GM23248 (cell line): ENCODE data around the gene ALPK3. TPM values are rescaled to one million over a fixed set of nuclear protein-coding genes. Genes with fewer than 3 reads are reported as not detected.

ENCODE experiments used
- DNase-seq: peaks from one replicate; pipeline ENCODE4 v3.0.0-alpha.2; 2015
- H2AFZ ChIP-seq: fragments of 200-600 bp; sonication (generic); 2 replicates; pipeline ENCODE4 v1.6.1; 2016; ENCODE audit warnings: antibody characterized with exemption
- H3F3A ChIP-seq: fragments of 200-600 bp; sonication (generic); 2 replicates; pipeline ENCODE4 v1.6.1; 2016; ENCODE audit warnings: mild to moderate bottlenecking, antibody characterized with exemption, mixed run types; ENCODE audit not compliant: insufficient read depth
- H3K27ac ChIP-seq: fragments of 200-600 bp; sonication (generic); 2 replicates; pipeline ENCODE4 v1.5.1; 2016; ENCODE audit warnings: mild to moderate bottlenecking
- H3K27me3 ChIP-seq: fragments of 200-600 bp; sonication (generic); replicated peaks from 2 replicates; pipeline ENCODE4 v1.6.1; 2016; ENCODE audit warnings: mild to moderate bottlenecking; ENCODE audit not compliant: insufficient read depth
- H3K36me3 ChIP-seq: fragments of 200-600 bp; sonication (generic); 2 replicates; pipeline ENCODE4 v1.6.1; 2016; ENCODE audit warnings: low read depth, mild to moderate bottlenecking
- H3K4me1 ChIP-seq: fragments of 200-600 bp; sonication (generic); 2 replicates; pipeline ENCODE4 v1.6.1; 2016; ENCODE audit warnings: mild to moderate bottlenecking; ENCODE audit not compliant: insufficient read depth
- H3K4me2 ChIP-seq: fragments of 200-600 bp; sonication (generic); one replicate; pipeline ENCODE4 v1.6.1; 2016; ENCODE audit warnings: mild to moderate bottlenecking; ENCODE audit not compliant: unreplicated experiment
- H3K4me3 ChIP-seq: fragments of 200-600 bp; sonication (generic); 2 replicates; pipeline ENCODE4 v1.5.1; 2016; ENCODE audit warnings: mild to moderate bottlenecking
- H3K79me2 ChIP-seq: fragments of 200-600 bp; sonication (generic); 2 replicates; pipeline ENCODE4 v1.6.1; 2016; ENCODE audit warnings: mild to moderate bottlenecking; ENCODE audit not compliant: insufficient read depth
- H3K9ac ChIP-seq: fragments of 200-600 bp; sonication (generic); 2 replicates; pipeline ENCODE4 v1.6.1; 2016; ENCODE audit warnings: mild to moderate bottlenecking
- H3K9me2 ChIP-seq: fragments of 200-600 bp; sonication (generic); 2 replicates; pipeline ENCODE4 v1.6.1; 2016; ENCODE audit warnings: mixed run types, mild to moderate bottlenecking, moderate library complexity; ENCODE audit not compliant: insufficient read depth
- H3K9me3 ChIP-seq: fragments of 200-600 bp; sonication (generic); one replicate; pipeline ENCODE4 v1.6.1; 2017; ENCODE audit warnings: low read depth
- H4K20me1 ChIP-seq: fragments of 200-600 bp; sonication (generic); 2 replicates; pipeline ENCODE4 v1.6.0; 2016; ENCODE audit not compliant: insufficient read depth
- EZH2 ChIP-seq: fragments of 200-600 bp; sonication (generic); IDR thresholded peaks from 2 replicates; pipeline ENCODE4 v1.6.1; 2018; ENCODE audit warnings: antibody characterized with exemption, mild to moderate bottlenecking; ENCODE audit not compliant: insufficient read depth, poor library complexity, severe bottlenecking
- EZH2phosphoT487 ChIP-seq: fragments of 200-600 bp; sonication (generic); IDR thresholded peaks from 2 replicates; pipeline ENCODE4 v1.6.1; 2018; ENCODE audit warnings: antibody characterized with exemption, moderate library complexity, mild to moderate bottlenecking, low read depth; ENCODE audit not compliant: insufficient read depth
- WGBS, 2 experiments: methylation state at CpG; one replicate each; pipeline ENCODE4 v1.1.6; 2015 to 2017; ENCODE audit warnings: low lambda C conversion rate in 2 of 2, low coverage in 1 of 2; ENCODE audit errors: missing lambda C conversion rate in 2 of 2; 5-methylcytosine and 5-hydroxymethylcytosine counted together
- in situ Hi-C: fragments of 300-500 bp; cut with MboI; formaldehyde crosslinking; loops from 2 replicates; pipeline ENCODE4 v1.15.0; 2020
- polyA plus RNA-seq: library from polyadenylated mRNA; unstranded; fragments of >200 nt; fragmentation: Nextera tagmentation; extraction: Ambion mirVana; gene quantifications from 2 replicates; pipeline ENCODE4 v1.2.1, GENCODE V29; 2016
- total RNA-seq: library from RNA; depleted of rRNA; stranded (reverse); fragments of >200 nt; shearing (Covaris generic); gene quantifications from 2 replicates; pipeline ENCODE4 v1.2.3, GENCODE V29; 2014

The ALPK3 gene
- total and polyA plus RNA-seq, 2 experiments from 2014 or later = 5.0 TPM; not detected in 1

GRCh38 chr15:84893607-84894006 lies 76.5 kb downstream of the ALPK3 start:
- no peaks in the 10 kb centered on the region for H3K4me1 ChIP-seq
- no peak overlapping the region for H3K27ac ChIP-seq
- no peaks in the 10 kb centered on the region for H3K9me2 ChIP-seq
- H3K9ac ChIP-seq = no peak overlapping the region
- no peak overlapping the region for H3K4me3 ChIP-seq
- TF ChIP-seq EZH2phosphoT487 = no peak
- H2AFZ ChIP-seq = no peak overlapping the region
- no peak overlapping the region for H3K4me2 ChIP-seq
- H3K79me2 ChIP-seq = no peaks in the 10 kb centered on the region
- in situ Hi-C loops = no loop called here
- 73 to 84% methylated on average over 9 to 10 of the region's 10 CpGs for WGBS, 2 experiments
- H3K36me3 ChIP-seq = no peaks in the 10 kb centered on the region
- no peaks in the 10 kb centered on the region for H3K9me3 ChIP-seq
- DNase-seq = no peak
- no peaks in the 10 kb centered on the region for H4K20me1 ChIP-seq
- H3K27me3 ChIP-seq = no peaks in the 10 kb centered on the region
- no peaks in the 10 kb centered on the region for H3F3A ChIP-seq

DNA sequence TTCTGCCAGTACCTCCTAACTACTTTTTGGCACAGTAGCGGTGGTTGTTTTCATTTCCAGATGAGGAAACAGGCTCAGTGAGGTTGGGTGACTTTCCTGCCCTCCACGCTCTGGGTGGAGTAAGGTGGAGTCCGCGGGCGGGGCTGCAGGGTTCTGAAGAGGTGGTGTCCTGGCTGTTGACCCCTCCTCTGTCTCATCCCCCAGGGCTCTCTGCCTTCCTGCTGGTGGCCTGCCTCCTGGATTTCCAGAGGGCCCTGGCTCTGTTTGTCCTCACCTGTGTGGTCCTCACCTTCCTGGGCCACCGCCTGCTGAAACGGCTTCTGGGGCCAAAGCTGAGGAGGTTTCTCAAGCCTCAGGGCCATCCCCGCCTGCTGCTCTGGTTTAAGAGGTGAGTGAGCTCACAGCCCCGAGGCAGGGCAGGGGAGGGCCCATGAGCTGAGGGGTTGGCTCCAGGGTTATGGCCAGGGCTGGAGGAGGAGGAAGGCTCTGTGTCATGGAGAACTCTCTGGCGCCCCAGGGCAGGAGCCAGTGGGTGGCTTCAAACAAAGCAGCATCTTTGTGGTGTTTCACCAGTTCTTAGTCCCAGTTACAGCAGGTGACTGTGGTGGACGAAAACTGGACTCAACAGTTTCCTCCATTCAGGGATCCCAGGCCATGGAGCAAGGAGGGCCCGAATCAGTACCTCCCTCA lies 77.7 kb downstream of the ALPK3 start:
- Histone ChIP-seq H3K79me2 (no peaks in the 10 kb centered on the region), H4K20me1 (no peaks in the 10 kb centered on the region), H3K4me2 (no peak overlapping the region), H3K27ac (no peak overlapping the region), H3K4me3 (no peak overlapping the region), H3K9me3 (no peaks in the 10 kb centered on the region), H3F3A (no peaks in the 10 kb centered on the region), H3K9ac (no peak overlapping the region), H3K9me2 (no peaks in the 10 kb centered on the region), H2AFZ (no peak overlapping the region), H3K36me3 (no peaks in the 10 kb centered on the region), H3K4me1 (no peaks in the 10 kb centered on the region), H3K27me3 (no peaks in the 10 kb centered on the region)
- DNase-seq = peak; percentile 13
- no peak for TF ChIP-seq EZH2phosphoT487
- no peak for TF ChIP-seq EZH2
- in situ Hi-C loops = no loop called here
- 71% methylated on average over 11 to 12 of the region's 12 CpGs for WGBS, 2 experiments

GRCh38 chr15:84898761-84899160 lies 81.6 kb downstream of the ALPK3 start:
- H3K4me3 ChIP-seq = no peak overlapping the region
- H3K9ac ChIP-seq = no peak overlapping the region
- DNase-seq = no peak
- H2AFZ ChIP-seq = no peak overlapping the region
- TF ChIP-seq EZH2phosphoT487 (no peak), EZH2 (no peak)
- no peaks in the 10 kb centered on the region for H3K9me3 ChIP-seq
- H3K36me3 ChIP-seq = no peaks in the 10 kb centered on the region
- H3K9me2 ChIP-seq = no peaks in the 10 kb centered on the region
- 75 to 76% methylated on average over 4 of the region's 4 CpGs for WGBS, 2 experiments
- no peaks in the 10 kb centered on the region for H3K4me1 ChIP-seq
- no peaks in the 10 kb centered on the region for H3K27me3 ChIP-seq
- in situ Hi-C loops = no loop called here
- no peaks in the 10 kb centered on the region for H3K79me2 ChIP-seq
- H4K20me1 ChIP-seq = no peaks in the 10 kb centered on the region
- no peak overlapping the region for H3K4me2 ChIP-seq
- no peaks in the 10 kb centered on the region for H3F3A ChIP-seq
- no peak overlapping the region for H3K27ac ChIP-seq

- Histone ChIP-seq H3K27me3 (no peaks in the 10 kb centered on the region), H3K4me1 (no peaks in the 10 kb centered on the region), H3K4me3 (no peak overlapping the region), H3K79me2 (no peaks in the 10 kb centered on the region), H3K9me2 (no peaks in the 10 kb centered on the region), H3F3A (no peaks in the 10 kb centered on the region), H3K27ac (no peak overlapping the region), H3K36me3 (no peaks in the 10 kb centered on the region), H2AFZ (no peak overlapping the region), H3K9ac (no peak overlapping the region), H3K9me3 (no peaks in the 10 kb centered on the region), H4K20me1 (no peaks in the 10 kb centered on the region), H3K4me2 (no peak overlapping the region)
- in situ Hi-C loops = no loop called here
- TF ChIP-seq EZH2phosphoT487 (no peak), EZH2 (no peak)
- 85 to 91% methylated on average over 7 of the region's 7 CpGs for WGBS, 2 experiments
- no peak for DNase-seq
Measured at GRCh38 chr15:84899750-84900149, 82.6 kb downstream of the ALPK3 start.
